Fibroblast of villous mesenchyme (primary cell): Measurements from ENCODE around the gene DLK1. TPM values are rescaled to one million over a fixed set of nuclear protein-coding genes. Genes with fewer than 3 reads are reported as not detected.

Source experiments
- DNase-seq: peaks from one replicate; pipeline ENCODE4 v3.0.0-alpha.2; 2010; ENCODE audit warnings: low read depth
- H3K4me3 ChIP-seq: 2 replicates; pipeline ENCODE4 v1.5.1; 2011; ENCODE audit warnings: low read depth, mild to moderate bottlenecking, low read length
- total RNA-seq: library from RNA; depleted of rRNA; stranded (reverse); fragments of >200 nt; gene quantifications from 2 replicates; pipeline ENCODE4 v1.2.3, GENCODE V29; 2012
- TF ChIP-seq, protein P1 (sequence below): IDR thresholded peaks from 2 replicates; pipeline ENCODE4 v1.5.1; 2012; ENCODE audit warnings: low read depth, mild to moderate bottlenecking, low read length; ENCODE audit not compliant: insufficient read depth

The DLK1 gene
- total RNA-seq, 1 donor: not detected

DNA sequence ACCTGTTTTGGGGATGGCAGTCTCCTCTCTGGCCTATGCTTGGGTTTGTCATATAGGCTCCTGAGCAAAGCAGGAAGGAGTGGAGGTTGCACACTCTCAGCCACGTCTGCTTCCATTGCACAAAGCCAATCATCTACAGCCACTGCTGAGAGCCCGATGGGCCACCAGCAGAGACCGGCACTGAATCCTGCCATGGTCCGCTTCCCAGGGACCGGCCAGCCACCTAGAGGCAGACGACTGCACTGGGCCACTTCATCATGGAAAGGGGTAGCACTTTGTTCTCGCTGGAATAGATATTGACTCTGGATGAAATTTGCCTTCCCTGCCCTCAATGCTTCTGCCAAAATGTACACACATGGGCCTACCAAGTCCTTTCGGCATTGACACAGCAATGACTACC, 22.3 kb downstream of the DLK1 start:
- H3K4me3 ChIP-seq: no peak overlapping the region
- TF ChIP-seq, protein P1, sequence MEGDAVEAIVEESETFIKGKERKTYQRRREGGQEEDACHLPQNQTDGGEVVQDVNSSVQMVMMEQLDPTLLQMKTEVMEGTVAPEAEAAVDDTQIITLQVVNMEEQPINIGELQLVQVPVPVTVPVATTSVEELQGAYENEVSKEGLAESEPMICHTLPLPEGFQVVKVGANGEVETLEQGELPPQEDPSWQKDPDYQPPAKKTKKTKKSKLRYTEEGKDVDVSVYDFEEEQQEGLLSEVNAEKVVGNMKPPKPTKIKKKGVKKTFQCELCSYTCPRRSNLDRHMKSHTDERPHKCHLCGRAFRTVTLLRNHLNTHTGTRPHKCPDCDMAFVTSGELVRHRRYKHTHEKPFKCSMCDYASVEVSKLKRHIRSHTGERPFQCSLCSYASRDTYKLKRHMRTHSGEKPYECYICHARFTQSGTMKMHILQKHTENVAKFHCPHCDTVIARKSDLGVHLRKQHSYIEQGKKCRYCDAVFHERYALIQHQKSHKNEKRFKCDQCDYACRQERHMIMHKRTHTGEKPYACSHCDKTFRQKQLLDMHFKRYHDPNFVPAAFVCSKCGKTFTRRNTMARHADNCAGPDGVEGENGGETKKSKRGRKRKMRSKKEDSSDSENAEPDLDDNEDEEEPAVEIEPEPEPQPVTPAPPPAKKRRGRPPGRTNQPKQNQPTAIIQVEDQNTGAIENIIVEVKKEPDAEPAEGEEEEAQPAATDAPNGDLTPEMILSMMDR: no peak
- no peak for DNase-seq

DNA sequence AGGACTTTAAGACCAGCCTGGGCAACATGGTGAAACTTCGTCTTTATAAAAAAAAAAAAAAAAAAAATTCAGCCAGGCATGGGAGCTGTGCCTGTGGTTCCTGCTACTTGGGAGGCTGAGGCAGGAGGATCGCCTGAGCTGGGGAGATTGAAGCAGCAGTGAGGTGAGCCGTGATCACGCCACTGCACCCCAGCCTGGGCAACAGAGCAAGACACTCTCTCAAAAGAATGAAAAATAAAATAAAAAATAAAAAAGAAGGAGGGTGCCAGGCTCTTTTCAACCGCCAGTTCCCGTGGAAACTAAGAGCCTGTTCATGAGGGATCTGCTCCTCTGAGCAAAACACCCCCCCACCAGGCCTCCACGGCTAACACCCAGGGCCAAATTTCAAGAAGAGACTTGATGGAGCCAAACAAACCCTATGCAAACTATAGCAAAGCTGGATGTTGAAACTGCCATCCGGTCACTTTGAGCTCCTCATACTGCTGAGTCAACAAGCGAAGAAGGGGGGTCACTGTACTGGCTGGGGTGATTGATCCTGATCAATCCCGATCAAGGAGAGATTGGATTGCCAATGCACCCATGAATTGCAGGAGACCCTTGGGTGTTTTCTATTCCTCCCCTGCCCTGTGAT, 23.4 kb downstream of the DLK1 start:
- H3K4me3 ChIP-seq: no peak overlapping the region
- no peak for DNase-seq
- TF ChIP-seq, protein P1: no peak

DNA sequence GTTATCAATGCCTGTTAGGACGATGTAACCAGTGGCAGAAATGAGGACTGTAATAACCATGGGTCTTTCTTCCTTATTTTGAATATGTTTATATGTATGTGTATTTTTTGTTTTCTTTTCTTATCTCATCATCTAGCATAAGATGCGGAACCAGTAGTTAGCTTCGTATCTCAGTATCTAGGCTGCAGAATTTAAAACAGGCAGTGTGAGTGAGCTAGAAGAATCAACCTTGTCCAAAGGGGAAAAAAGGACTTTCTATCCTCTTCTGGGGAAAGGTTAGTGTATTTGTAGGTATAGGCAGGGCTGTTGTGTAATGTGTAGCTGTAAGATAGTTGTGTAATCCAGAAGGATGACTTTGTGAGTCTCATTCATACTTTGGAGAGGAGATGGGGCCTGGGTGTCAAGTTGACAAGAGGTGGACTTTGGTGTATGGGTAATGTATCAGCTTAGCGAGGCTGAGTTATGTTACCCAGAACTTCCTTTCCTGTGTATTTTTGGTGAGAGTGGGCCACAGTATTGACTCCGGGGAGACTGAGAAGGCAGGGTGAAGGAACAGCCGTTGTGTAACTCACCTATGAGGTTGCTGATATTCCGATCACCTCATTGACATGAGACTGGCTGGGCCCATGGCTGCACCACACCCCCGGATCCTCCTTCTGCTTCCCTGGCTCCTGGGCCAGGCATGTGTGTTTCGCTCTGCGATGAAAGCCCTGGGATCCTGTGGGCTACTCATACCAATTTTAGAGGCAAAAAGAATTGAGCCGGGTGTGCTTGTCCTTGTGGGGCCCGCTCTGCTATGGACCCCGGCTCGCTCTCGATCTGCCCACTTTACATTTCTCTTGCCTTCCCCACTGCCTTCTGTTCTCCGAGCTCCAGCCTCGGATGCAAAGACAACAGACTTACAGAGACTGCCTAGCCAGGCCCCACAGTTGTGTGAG, 24.3 kb downstream of the DLK1 start:
- H3K4me3 ChIP-seq: no peak overlapping the region
- TF ChIP-seq, protein P1: no peak
- no peak for DNase-seq

DNA sequence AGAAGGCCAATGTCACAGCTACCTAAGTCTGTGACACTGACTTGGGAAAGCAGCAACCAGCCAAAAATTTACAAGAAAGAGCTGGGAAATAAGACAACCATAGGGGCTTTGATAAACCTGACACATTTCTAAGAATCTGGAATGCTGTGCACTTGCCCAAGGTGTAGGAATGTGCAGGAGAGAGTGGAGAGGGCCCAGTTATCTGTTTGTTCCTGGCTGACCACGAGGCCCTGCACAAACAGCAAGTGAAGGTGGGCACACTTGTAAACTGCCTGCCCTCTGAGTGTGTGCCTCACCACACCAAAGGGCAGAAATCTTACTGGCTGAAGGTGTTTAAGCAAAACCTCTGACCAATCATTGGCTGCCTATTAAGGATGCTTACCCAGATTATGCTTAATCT, 27.3 kb downstream of the DLK1 start:
- DNase-seq: no peak
- H3K4me3 ChIP-seq: no peak overlapping the region
- TF ChIP-seq, protein P1: no peak

DNA sequence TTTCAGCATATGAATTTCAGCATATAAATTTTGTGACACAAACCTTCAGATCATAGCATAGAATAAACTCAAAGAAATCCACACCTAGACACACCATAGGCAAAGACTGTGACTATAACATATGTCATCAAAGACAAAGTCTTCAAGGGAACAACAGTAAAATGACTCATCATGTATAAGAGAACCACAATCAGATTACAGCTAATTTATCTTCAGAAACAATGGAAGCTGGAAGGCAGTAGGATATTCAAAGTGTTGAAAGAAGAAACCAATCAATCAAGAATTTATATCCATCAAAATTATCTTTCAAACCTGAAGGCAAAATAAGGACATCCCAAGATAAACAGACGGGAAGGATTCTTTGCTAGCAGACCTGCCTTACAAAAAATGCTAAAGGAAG, 29.0 kb downstream of the DLK1 start:
- no peak overlapping the region for H3K4me3 ChIP-seq
- DNase-seq: peak; percentile 6
- TF ChIP-seq, protein P1: no peak

DNA sequence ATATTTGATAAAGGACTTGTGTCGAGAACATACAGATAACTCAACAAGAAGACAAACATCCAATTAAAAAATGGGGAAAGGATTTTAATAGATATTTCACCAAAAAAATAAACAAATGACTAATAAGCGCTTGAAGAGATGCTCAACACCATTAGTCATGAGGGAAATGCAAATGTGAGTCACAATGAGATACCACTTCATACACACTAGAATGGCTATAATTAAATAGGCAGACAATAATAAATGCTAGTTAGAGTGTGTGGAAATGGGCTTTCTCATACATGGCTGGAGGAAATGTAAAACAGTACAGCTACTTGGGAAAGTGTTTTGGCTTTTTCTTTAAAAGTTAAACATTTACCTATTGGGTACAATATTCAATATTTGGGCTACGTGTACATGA, 34.8 kb downstream of the DLK1 start:
- no peak overlapping the region for H3K4me3 ChIP-seq
- TF ChIP-seq, protein P1: no peak
- DNase-seq: peak; percentile 92
